RWPE2 (cell line): ENCODE results near the gene SSH3.

Source experiments
- ATAC-seq: fragments of 200-7000 bp; cut with Tn5 transposase; 3 replicates; pipeline ENCODE4 v1.9.1; 2021; ENCODE audit warnings: low read depth
- DNase-seq: peaks from one replicate; pipeline ENCODE4 v3.0.0-alpha.2; 2020; ENCODE audit warnings: low spot score
- H3K27ac ChIP-seq: fragments of 450-650 bp; 2 replicates; pipeline ENCODE4 v1.5.1; 2017; ENCODE audit warnings: mild to moderate bottlenecking; ENCODE audit not compliant: poor library complexity, severe bottlenecking
- H3K27me3 ChIP-seq: fragments of 250-450 bp; sonication (Bioruptor Pico); 2 replicates; pipeline ENCODE4 v1.5.1; 2021; ENCODE audit warnings: mild to moderate bottlenecking, moderate library complexity; ENCODE audit not compliant: insufficient read depth, poor library complexity, severe bottlenecking
- H3K36me3 ChIP-seq: fragments of 250-450 bp; sonication (Bioruptor Pico); 2 replicates; pipeline ENCODE4 v1.5.1; 2020; ENCODE audit warnings: low read depth, mild to moderate bottlenecking, moderate library complexity
- H3K4me1 ChIP-seq: fragments of 250-450 bp; sonication (Bioruptor Pico); 2 replicates; pipeline ENCODE4 v1.5.1; 2021; ENCODE audit warnings: mild to moderate bottlenecking, moderate library complexity; ENCODE audit not compliant: insufficient read depth, poor library complexity, severe bottlenecking
- H3K4me3 ChIP-seq: fragments of 250-450 bp; sonication (Bioruptor Pico); 2 replicates; pipeline ENCODE4 v1.5.1; 2021; ENCODE audit warnings: mild to moderate bottlenecking, moderate library complexity; ENCODE audit not compliant: severe bottlenecking
- H3K9me3 ChIP-seq: fragments of 250-450 bp; sonication (Bioruptor Pico); 2 replicates; pipeline ENCODE4 v1.5.1; 2021; ENCODE audit warnings: mild to moderate bottlenecking, moderate library complexity; ENCODE audit not compliant: severe bottlenecking
- TF ChIP-seq, protein P1 (sequence below): fragments of 450-650 bp; IDR thresholded peaks from one replicate; pipeline ENCODE4 v1.5.1; 2017; ENCODE audit warnings: mild to moderate bottlenecking, moderate library complexity; ENCODE audit not compliant: poor library complexity, severe bottlenecking

Gene SSH3

DNA sequence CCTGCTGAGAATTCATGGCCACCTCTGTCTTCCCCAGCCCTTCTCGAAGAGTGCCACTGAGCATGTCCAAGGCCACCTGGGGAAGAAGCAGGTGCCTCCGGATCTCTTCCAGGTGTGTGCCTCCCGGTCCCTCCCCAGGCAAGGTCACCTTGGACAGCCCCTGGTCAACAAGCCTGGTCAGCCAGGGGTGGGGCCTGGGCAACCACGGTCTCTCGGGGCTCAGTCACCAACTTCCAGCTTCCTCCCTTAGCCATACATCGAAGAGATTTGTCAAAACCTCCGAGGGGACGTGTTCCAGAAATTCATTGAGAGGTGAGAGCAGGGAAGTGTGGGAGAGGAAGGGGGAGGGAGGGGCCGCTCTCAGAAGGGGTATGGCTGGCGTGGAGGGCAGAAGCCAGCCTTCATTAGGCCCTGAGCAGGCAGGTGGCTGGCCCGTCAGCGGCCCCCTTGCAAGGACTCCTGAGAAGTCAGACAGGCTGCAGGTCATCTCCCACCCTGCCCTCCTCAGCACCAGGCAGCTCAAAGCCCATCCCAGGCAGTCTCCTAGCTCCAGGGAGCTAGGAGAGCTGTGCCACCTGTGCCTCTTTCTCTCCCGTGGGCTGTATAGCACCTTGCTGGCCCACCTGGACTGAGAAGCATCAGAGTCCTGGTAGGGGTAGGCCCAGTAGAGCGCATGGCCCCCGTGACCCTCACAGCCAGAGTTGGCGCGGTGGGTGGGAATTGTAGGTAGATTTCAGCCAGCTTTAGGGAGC is 23.6 kb upstream of the SSH3 start:
- DNase-seq = no peak
- Histone ChIP-seq H3K36me3 (peaks cover 61% of the 10 kb centered on the region), H3K4me1 (peaks cover 12% of the 10 kb centered on the region), H3K27me3 (no peaks in the 10 kb centered on the region), H3K4me3 (no peak overlapping the region), H3K27ac (no peak overlapping the region), H3K9me3 (no peaks in the 10 kb centered on the region)
- TF ChIP-seq, protein P1, sequence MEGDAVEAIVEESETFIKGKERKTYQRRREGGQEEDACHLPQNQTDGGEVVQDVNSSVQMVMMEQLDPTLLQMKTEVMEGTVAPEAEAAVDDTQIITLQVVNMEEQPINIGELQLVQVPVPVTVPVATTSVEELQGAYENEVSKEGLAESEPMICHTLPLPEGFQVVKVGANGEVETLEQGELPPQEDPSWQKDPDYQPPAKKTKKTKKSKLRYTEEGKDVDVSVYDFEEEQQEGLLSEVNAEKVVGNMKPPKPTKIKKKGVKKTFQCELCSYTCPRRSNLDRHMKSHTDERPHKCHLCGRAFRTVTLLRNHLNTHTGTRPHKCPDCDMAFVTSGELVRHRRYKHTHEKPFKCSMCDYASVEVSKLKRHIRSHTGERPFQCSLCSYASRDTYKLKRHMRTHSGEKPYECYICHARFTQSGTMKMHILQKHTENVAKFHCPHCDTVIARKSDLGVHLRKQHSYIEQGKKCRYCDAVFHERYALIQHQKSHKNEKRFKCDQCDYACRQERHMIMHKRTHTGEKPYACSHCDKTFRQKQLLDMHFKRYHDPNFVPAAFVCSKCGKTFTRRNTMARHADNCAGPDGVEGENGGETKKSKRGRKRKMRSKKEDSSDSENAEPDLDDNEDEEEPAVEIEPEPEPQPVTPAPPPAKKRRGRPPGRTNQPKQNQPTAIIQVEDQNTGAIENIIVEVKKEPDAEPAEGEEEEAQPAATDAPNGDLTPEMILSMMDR = no peak
- ATAC-seq = no peak

DNA sequence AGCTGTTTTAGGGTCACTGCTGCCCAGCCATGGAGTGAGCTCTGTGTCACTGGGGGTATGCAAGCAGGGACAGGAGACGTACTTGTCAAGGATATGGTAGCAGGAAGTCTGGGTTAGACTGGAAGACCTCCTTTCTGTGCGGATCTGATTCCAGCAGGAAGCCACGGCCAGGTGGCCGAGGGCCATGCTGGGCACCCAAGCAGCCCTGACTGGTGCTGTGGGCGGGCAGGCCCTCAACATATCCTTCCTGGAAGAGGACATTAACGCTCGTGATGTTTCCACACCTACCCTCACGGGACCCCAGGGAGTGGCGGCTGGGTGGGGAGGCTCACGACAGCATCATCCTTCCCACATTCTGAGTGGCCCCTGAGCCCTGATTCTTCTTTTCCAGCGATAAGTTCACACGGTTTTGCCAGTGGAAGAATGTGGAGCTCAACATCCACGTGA is 23.0 kb upstream of the SSH3 start:
- Histone ChIP-seq H3K27me3 (no peaks in the 10 kb centered on the region), H3K27ac (no peak overlapping the region), H3K9me3 (no peaks in the 10 kb centered on the region), H3K4me3 (no peak overlapping the region), H3K36me3 (peaks cover 60% of the 10 kb centered on the region), H3K4me1 (peaks cover 12% of the 10 kb centered on the region)
- no peak for DNase-seq
- TF ChIP-seq, protein P1 = no peak
- no peak for ATAC-seq

DNA sequence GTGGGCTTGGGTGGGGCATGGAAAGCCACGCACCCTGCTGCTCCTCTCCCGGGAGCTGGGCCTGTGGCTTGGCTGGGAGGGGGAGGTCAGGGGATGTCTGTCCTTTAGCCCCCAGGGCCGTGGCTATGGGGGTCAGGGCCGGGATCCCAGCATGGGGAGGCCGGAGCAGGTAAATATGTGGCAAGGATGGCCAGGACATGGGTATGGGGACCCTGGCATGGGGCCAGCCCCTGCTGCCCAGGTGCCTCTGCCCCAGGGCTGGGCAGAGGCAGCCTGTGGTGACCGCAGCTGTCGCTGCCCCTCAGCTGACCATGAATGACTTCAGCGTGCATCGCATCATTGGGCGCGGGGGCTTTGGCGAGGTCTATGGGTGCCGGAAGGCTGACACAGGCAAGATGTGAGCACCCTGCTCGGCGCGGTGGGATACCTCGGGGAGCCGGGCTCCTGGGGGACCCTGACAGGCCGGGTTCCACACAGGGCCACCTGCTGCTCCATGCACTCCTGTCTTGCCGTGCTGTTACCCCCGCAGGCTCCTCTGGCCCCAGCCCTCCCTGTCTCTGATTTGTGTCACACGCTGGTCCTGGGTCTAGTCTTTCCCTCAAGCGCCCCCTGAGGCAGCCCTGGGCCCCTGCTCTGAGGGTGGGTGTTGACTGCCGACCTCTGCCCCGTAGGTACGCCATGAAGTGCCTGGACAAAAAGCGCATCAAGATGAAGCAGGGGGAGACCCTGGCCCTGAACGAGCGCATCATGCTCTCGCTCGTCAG is 22.4 kb upstream of the SSH3 start:
- Histone ChIP-seq H3K27ac (no peak overlapping the region), H3K4me1 (peaks cover 12% of the 10 kb centered on the region), H3K9me3 (no peaks in the 10 kb centered on the region), H3K36me3 (peaks cover 61% of the 10 kb centered on the region), H3K4me3 (no peak overlapping the region), H3K27me3 (no peaks in the 10 kb centered on the region)
- ATAC-seq (no peak), DNase-seq (peak; percentile 66)
- TF ChIP-seq, protein P1 = no peak

DNA sequence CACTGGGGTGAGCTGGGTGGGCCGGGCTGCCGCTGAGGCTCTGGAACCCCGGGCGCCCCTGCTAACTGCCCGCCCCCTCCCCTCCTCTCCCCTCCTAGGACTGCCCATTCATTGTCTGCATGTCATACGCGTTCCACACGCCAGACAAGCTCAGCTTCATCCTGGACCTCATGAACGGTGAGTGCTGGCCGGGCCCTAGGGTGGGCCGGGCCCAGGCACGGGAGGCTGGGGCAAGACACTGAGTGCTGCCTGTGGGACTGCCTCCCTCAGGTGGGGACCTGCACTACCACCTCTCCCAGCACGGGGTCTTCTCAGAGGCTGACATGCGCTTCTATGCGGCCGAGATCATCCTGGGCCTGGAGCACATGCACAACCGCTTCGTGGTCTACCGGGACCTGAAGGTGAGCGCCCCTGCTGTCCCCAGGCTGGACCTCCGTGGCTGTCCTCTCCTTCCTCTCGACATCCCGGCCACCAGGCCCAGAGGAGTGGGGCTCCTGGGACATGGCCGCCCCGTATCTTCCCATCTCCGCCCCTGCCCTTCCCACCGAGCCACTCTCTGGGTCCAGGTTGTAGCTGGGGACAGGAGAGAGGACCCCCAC is 21.7 kb upstream of the SSH3 start:
- DNase-seq (peak; percentile 45), ATAC-seq (no peak)
- Histone ChIP-seq H3K36me3 (peaks cover 66% of the 10 kb centered on the region), H3K27me3 (no peaks in the 10 kb centered on the region), H3K4me3 (no peak overlapping the region), H3K4me1 (peaks cover 11% of the 10 kb centered on the region), H3K9me3 (no peaks in the 10 kb centered on the region), H3K27ac (no peak overlapping the region)
- TF ChIP-seq, protein P1 = no peak
